Stimulated activated CD4-positive, alpha-beta T cell treated with anti-CD3 and anti-CD28 coated beads, TNF-alpha, amount 100 ng/mL, for 4 hours (primary cell): ENCODE measurements around the gene NKAPL.

Experiments
- DNase-seq, 3 experiments: peaks; one replicate each; pipeline ENCODE4 v3.0.0-alpha.2; 2020; ENCODE audit warnings: low read depth in 3 of 3

Gene NKAPL

GRCh38 chr6:28245206-28245941 is 13.7 kb upstream of the NKAPL start:
- no peak for DNase-seq

GRCh38 chr6:28248916-28249315 is 10.2 kb upstream of the NKAPL start:
- no peak for DNase-seq

- no peak for DNase-seq
Observed at GRCh38 chr6:28250747-28251146, 8.3 kb upstream of the NKAPL start.

- DNase-seq, result peak in 1 of 3 experiments; percentile 1
Observed at GRCh38 chr6:28251661-28252008, 7.5 kb upstream of the NKAPL start.

GRCh38 chr6:28252009-28252975 is 6.8 kb upstream of the NKAPL start, which contains the start of gene ZKSCAN4:
TSS of gene ZKSCAN4 (minus strand) at chr6:28252269. CDS start at chr6:28251980, 289 bp downstream.
- peak; percentile 48 to 67 (median 64) for DNase-seq

GRCh38 chr6:28254121-28254519 is 5.0 kb upstream of the NKAPL start:
- no peak for DNase-seq

GRCh38 chr6:28257042-28257441 is 2.1 kb upstream of the NKAPL start:
- no peak for DNase-seq

GRCh38 chr6:28263922-28264321 is 4.8 kb downstream of the NKAPL start:
- DNase-seq, result no peak

- no peak for DNase-seq
Observed at GRCh38 chr6:28264834-28265401, 5.8 kb downstream of the NKAPL start.

GRCh38 chr6:28266563-28266961 is 7.5 kb downstream of the NKAPL start:
- DNase-seq, result no peak

- DNase-seq, result peak; percentile 72 to 81 (median 73)
Observed at GRCh38 chr6:28266962-28267694, 8.0 kb downstream of the NKAPL start, which contains the start of gene ZSCAN26. TSS of gene ZSCAN26 (plus strand) at chr6:28267143. CDS start at chr6:28271920, 4,777 bp downstream.

- no peak for DNase-seq
Observed at GRCh38 chr6:28267695-28268059, 8.6 kb downstream of the NKAPL start.

GRCh38 chr6:28269492-28269891 is 10.4 kb downstream of the NKAPL start:
- DNase-seq, result no peak

- no peak for DNase-seq
Observed at GRCh38 chr6:28274888-28275287, 15.8 kb downstream of the NKAPL start.

GRCh38 chr6:28277746-28278145 is 18.6 kb downstream of the NKAPL start:
- no peak for DNase-seq

- no peak for DNase-seq
Observed at GRCh38 chr6:28280595-28281287, 21.6 kb downstream of the NKAPL start.

- DNase-seq, result peak in 2 of 3 experiments; percentile 18 to 31
Observed at GRCh38 chr6:28281288-28282064, 22.4 kb downstream of the NKAPL start, which contains the start of gene PGBD1. TSS of gene PGBD1 (plus strand) at chr6:28281572. CDS start at chr6:28283814, 2,242 bp downstream.

- no peak for DNase-seq
Observed at GRCh38 chr6:28282926-28283325, 23.8 kb downstream of the NKAPL start.

GRCh38 chr6:28291573-28291972 is 32.5 kb downstream of the NKAPL start:
- no peak for DNase-seq

- no peak for DNase-seq
Observed at GRCh38 chr6:28295326-28295725, 36.2 kb downstream of the NKAPL start.
